Testis (tissue), 2 donors: ENCODE data around the gene IGF2R.

ENCODE experiments used
- POLR2A ChIP-seq: fragments of 450-650 bp; IDR thresholded peaks from one replicate; pipeline ENCODE4 v1.6.1; 2017; ENCODE audit warnings: antibody characterized with exemption, mild to moderate bottlenecking, moderate library complexity
- TF ChIP-seq, protein P1 (sequence below), 3 experiments: fragments of 450-650 bp in 2 of 3; fragments of 200-600 bp in 1 of 3; sonication (generic) in 1 of 3; IDR thresholded peaks; one replicate each; pipeline ENCODE4 v1.5.1; 2016 to 2019; ENCODE audit warnings: antibody characterized with exemption in 3 of 3, mild to moderate bottlenecking in 2 of 3, moderate library complexity in 1 of 3

DNA sequence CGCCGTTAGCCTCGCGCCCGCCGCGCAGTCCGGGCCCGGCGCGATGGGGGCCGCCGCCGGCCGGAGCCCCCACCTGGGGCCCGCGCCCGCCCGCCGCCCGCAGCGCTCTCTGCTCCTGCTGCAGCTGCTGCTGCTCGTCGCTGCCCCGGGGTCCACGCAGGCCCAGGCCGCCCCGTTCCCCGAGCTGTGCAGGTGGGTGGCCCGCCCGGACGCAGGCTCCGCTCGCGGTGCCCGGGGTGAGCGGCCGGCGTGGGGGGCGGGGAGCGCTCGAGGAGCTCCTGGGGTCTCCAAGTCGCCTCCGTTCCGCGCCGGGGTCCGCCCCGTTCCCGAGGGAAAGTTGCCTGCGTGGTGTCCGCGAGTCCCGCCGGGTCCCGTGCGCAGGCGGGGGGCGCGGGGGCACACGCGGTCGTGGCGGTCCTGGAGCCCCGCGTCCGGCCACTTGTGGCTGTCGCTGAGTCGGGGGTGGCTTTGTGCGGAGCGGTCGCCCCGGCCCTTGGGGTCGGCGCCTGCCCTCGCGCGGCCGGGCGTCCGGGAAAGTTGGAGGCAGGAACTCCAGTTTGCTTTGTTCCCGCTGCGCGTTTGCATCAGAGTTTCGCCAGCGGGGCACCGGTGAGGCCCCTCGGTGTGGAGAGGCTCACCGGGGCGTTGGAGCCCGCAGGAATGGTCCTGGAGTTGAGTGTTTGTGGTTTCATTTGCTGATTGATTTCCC lies 476 bp downstream of the IGF2R start:
- TF ChIP-seq, protein P1, sequence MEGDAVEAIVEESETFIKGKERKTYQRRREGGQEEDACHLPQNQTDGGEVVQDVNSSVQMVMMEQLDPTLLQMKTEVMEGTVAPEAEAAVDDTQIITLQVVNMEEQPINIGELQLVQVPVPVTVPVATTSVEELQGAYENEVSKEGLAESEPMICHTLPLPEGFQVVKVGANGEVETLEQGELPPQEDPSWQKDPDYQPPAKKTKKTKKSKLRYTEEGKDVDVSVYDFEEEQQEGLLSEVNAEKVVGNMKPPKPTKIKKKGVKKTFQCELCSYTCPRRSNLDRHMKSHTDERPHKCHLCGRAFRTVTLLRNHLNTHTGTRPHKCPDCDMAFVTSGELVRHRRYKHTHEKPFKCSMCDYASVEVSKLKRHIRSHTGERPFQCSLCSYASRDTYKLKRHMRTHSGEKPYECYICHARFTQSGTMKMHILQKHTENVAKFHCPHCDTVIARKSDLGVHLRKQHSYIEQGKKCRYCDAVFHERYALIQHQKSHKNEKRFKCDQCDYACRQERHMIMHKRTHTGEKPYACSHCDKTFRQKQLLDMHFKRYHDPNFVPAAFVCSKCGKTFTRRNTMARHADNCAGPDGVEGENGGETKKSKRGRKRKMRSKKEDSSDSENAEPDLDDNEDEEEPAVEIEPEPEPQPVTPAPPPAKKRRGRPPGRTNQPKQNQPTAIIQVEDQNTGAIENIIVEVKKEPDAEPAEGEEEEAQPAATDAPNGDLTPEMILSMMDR (IDR thresholded peaks at IDR 0.05) = no peak
- TF ChIP-seq POLR2A = no peak
